ENCODE results near the gene PARD3B.

The PARD3B gene

DNA sequence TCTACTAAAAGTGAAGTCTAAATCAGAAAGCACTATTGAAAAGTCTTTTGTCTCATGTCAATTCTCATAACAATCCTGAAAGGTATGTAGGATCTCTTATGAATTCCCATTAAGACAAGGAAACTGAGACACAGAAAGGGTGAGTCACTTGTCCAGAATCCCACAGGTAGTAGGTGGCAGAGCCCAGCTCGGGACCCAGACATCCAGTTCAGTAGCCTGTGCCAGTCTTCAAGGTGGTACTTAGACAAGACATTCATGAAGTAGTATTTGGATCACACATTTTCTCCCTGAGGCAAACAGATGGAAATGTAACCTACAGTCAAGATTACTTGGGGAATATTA is 14.8 kb upstream of the PARD3B start:
- no peaks in the 10 kb centered on the region for H3K36me3 ChIP-seq (ENCODE audit: low read depth)
- no peaks in the 10 kb centered on the region for H3K27me3 ChIP-seq (ENCODE audit: insufficient read depth, poor library complexity, severe bottlenecking)
- no peak overlapping the region for H3K27ac ChIP-seq (ENCODE audit: poor library complexity, severe bottlenecking)
- no peak for DNase-seq (ENCODE audit: low spot score)
- TF ChIP-seq, protein P1, sequence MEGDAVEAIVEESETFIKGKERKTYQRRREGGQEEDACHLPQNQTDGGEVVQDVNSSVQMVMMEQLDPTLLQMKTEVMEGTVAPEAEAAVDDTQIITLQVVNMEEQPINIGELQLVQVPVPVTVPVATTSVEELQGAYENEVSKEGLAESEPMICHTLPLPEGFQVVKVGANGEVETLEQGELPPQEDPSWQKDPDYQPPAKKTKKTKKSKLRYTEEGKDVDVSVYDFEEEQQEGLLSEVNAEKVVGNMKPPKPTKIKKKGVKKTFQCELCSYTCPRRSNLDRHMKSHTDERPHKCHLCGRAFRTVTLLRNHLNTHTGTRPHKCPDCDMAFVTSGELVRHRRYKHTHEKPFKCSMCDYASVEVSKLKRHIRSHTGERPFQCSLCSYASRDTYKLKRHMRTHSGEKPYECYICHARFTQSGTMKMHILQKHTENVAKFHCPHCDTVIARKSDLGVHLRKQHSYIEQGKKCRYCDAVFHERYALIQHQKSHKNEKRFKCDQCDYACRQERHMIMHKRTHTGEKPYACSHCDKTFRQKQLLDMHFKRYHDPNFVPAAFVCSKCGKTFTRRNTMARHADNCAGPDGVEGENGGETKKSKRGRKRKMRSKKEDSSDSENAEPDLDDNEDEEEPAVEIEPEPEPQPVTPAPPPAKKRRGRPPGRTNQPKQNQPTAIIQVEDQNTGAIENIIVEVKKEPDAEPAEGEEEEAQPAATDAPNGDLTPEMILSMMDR (IDR thresholded peaks at IDR 0.05; ENCODE audit: poor library complexity, severe bottlenecking) = no peak
- H3K4me3 ChIP-seq (ENCODE audit: severe bottlenecking) = no peak overlapping the region
- H3K4me1 ChIP-seq (ENCODE audit: insufficient read depth, poor library complexity, severe bottlenecking) = no peaks in the 10 kb centered on the region
- no peak for ATAC-seq (ENCODE audit: low read depth)
- no peaks in the 10 kb centered on the region for H3K9me3 ChIP-seq (ENCODE audit: severe bottlenecking)

DNA sequence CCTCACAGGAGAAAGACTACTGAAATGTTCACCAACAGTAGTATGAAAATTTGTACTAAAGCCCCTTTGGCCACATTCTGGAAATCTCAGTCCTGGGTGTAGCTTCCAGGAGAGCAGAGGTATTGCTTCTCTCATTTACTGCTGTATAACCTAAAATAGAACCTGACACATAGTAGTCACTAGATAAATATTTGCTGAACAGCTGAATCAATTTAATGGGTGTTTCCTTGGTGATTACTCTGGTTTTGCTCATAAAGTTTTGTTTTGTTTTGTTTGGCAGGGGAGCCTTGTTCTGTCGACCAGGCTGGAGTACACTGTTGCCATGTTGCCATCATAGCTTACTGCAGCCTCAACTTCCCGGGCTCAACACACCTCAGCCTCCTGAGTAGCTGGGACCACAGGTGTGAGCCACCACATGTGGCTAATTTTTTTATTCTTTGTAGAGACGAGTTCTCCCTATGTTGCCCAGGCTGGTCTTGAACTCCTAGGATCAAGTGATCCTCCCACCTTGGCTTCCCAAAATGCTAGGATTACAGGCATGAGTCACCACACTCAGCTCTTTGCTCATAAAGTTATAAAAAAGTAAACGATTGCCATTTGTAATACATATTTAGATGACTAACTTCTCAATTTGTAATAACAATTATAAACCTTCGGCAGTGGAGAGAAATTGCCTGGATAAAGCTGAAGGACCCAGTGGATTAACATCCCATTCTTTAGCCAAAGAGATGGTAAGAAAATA is 11.5 kb upstream of the PARD3B start:
- Histone ChIP-seq H3K27me3 (ENCODE audit: insufficient read depth, poor library complexity, severe bottlenecking) (no peaks in the 10 kb centered on the region), H3K36me3 (ENCODE audit: low read depth) (no peaks in the 10 kb centered on the region), H3K4me3 (ENCODE audit: severe bottlenecking) (no peak overlapping the region), H3K4me1 (ENCODE audit: insufficient read depth, poor library complexity, severe bottlenecking) (no peaks in the 10 kb centered on the region), H3K9me3 (ENCODE audit: severe bottlenecking) (no peaks in the 10 kb centered on the region), H3K27ac (ENCODE audit: poor library complexity, severe bottlenecking) (no peak overlapping the region)
- TF ChIP-seq, protein P1 (IDR thresholded peaks at IDR 0.05; ENCODE audit: poor library complexity, severe bottlenecking) = no peak
- peak; percentile 76 for ATAC-seq (ENCODE audit: low read depth)
- no peak for DNase-seq (ENCODE audit: low spot score)

DNA sequence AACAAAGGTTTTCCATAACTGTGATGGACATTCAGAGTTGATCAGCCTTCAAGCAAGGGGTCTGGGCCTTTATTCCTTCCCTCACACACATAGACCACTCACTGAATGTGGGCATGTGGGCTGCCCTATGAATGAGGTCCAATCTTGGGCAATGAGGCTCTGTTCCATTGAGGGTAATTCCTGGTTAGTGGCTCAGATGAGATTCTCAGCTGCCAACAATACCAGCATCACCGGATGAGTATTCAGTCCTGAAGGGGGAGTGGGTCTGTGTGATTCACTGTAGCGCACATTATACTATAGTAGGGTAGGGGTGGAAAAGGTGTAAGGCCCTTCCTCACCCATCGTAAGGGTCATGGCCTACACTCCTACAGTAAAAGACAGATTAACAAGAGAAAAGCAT is 9.9 kb upstream of the PARD3B start:
- DNase-seq (ENCODE audit: low spot score) (no peak), ATAC-seq (ENCODE audit: low read depth) (no peak)
- Histone ChIP-seq H3K4me1 (ENCODE audit: insufficient read depth, poor library complexity, severe bottlenecking) (no peaks in the 10 kb centered on the region), H3K4me3 (ENCODE audit: severe bottlenecking) (no peak overlapping the region), H3K27me3 (ENCODE audit: insufficient read depth, poor library complexity, severe bottlenecking) (no peaks in the 10 kb centered on the region), H3K36me3 (ENCODE audit: low read depth) (no peaks in the 10 kb centered on the region), H3K9me3 (ENCODE audit: severe bottlenecking) (no peaks in the 10 kb centered on the region), H3K27ac (ENCODE audit: poor library complexity, severe bottlenecking) (no peak overlapping the region)
- TF ChIP-seq, protein P1 (IDR thresholded peaks at IDR 0.05; ENCODE audit: poor library complexity, severe bottlenecking) = no peak

DNA sequence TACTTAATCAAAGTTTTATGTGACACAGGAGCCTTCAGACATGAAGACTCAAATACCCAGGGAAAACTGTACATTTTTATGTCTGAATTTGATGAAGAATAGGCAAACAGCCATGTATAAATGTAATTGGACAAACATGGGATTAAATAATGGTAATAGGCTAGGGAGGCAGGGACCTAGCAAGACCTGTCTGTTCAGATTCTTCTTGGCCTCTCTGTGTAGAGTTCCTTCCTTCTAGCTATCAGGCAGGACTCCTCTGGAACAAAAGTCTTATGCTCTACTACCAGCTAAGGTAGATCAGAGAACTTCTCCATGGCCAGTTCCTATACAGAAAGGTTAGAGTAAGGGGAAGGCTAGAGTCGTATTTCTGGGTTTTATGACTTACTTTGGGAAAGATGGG is 9.5 kb upstream of the PARD3B start:
- TF ChIP-seq, protein P1 (IDR thresholded peaks at IDR 0.05; ENCODE audit: poor library complexity, severe bottlenecking) = no peak
- Histone ChIP-seq H3K4me1 (ENCODE audit: insufficient read depth, poor library complexity, severe bottlenecking) (no peaks in the 10 kb centered on the region), H3K27ac (ENCODE audit: poor library complexity, severe bottlenecking) (no peak overlapping the region), H3K27me3 (ENCODE audit: insufficient read depth, poor library complexity, severe bottlenecking) (no peaks in the 10 kb centered on the region), H3K36me3 (ENCODE audit: low read depth) (no peaks in the 10 kb centered on the region), H3K4me3 (ENCODE audit: severe bottlenecking) (no peak overlapping the region), H3K9me3 (ENCODE audit: severe bottlenecking) (no peaks in the 10 kb centered on the region)
- ATAC-seq (ENCODE audit: low read depth) = no peak
- DNase-seq (ENCODE audit: low spot score) = no peak
